ENCODE data around the gene C1orf115. TPM values are rescaled to one million over a fixed set of nuclear protein-coding genes. Genes with fewer than 3 reads are reported as not detected.

Gene C1orf115
- total and polyA plus RNA-seq, 9 of the 15 experiments (the other 6 are each of a cell fraction or from before 2014, with no cell fraction given) = not detected

GRCh38 chr1:220717800-220718640 lies 27.9 kb downstream of the C1orf115 start:
- Histone ChIP-seq H3K27ac (ENCODE audit: extremely low read depth, low read depth, low read length) (no peak overlapping the region), H3K4me1 (replicated peaks in 1 of 2; ENCODE audit: control insufficient read depth in 2 of 2, insufficient read depth in 2 of 2, low read length in 2 of 2) (no peaks in the 10 kb centered on the region; a peak in 1 of 5 replicates), H3K79me2 (ENCODE audit: control insufficient read depth, insufficient read depth, low read length) (no peaks in the 10 kb centered on the region), H3K27me3 (ENCODE audit: control insufficient read depth in 2 of 2, insufficient read depth in 2 of 2, low read length in 2 of 2) (peaks cover 0 to 8% of the 10 kb centered on the region in 2 experiments; a peak in 1 of 5 replicates), H2AFZ (ENCODE audit: low read depth, low read length) (no peak overlapping the region), H3K36me3 (ENCODE audit: control insufficient read depth, insufficient read depth, low read length) (no peaks in the 10 kb centered on the region), H3K9ac (ENCODE audit: insufficient read depth in 1 of 2, low read depth in 2 of 2, low read length in 2 of 2) (no peak overlapping the region), H3K9me1 (ENCODE audit: control insufficient read depth, insufficient read depth, low read length) (no peaks in the 10 kb centered on the region), H3K4me2 (ENCODE audit: insufficient read depth, low read length) (no peak overlapping the region), H4K20me1 (replicated peaks; ENCODE audit: control insufficient read depth, insufficient read depth, low read length) (no peaks in the 10 kb centered on the region), H3K4me3 (no peak overlapping the region), H3K9me3 (replicated peaks; ENCODE audit: control insufficient read depth, insufficient read depth, low read depth, low read length) (no peaks in the 10 kb centered on the region)
- intact Hi-C loops (cut with micrococcal nuclease) = no loop called here
- ChIA-PET POLR2A (no interaction called here), CTCF (ENCODE audit: low intra/inter-chr PET ratio) (no interaction called here)
- in situ Hi-C loops (cut with MboI) = no loop called here
- BruUV-seq (replicated peaks) = no TSS peak
- under 1% methylated on average over 20 of the region's 20 CpGs for WGBS (ENCODE audit: insufficient coverage, low coverage, missing lambda C conversion rate)
- TF ChIP-seq E4F1 (CRISPR knock-in tag; IDR thresholded peaks at IDR 0.05; ENCODE audit: borderline replicate concordance) = no peak
- no peak for TF ChIP-seq CEBPG (CRISPR knock-in tag; IDR thresholded peaks at IDR 0.05)
- TF ChIP-seq CEBPG (tag; conservative IDR thresholded peaks at IDR 0.05 in 1 of 2, IDR thresholded peaks at IDR 0.05 in 1 of 2) = no peak
- TF ChIP-seq CEBPB (tag; IDR thresholded peaks at IDR 0.05) = peak; percentile 59; the same call in 1 of the 2 replicates
- TF ChIP-seq HDAC1 (IDR thresholded peaks at IDR 0.05) = no peak
- peak; percentile 43; the same call in 1 of the 2 replicates for TF ChIP-seq ARID1B (IDR thresholded peaks at IDR 0.05)
- no peak for TF ChIP-seq GATA2 (CRISPR knock-in tag; IDR thresholded peaks at IDR 0.05)
- TF ChIP-seq ZNF146 (CRISPR knock-in tag; IDR thresholded peaks at IDR 0.05; ENCODE audit: unreplicated experiment) = no peak
- no peak for DNase-seq (ENCODE audit: extremely low read depth in 1 of 4, low spot score in 3 of 4)
- no peak for FAIRE-seq
- no peak for ATAC-seq
